ENCODE data around the gene PTCD1. TPM values are rescaled to one million over a fixed set of nuclear protein-coding genes. Genes with fewer than 3 reads are reported as not detected.

PTCD1 gene
- total RNA-seq, 6 experiments from 2014 or later: 4.5 to 8.6 (median 6.7) TPM

GRCh38 chr7:99394188-99394502, 44.5 kb downstream of the PTCD1 start:
- Mint-ChIP-seq H3K9me3 (no peaks in the 10 kb centered on the region), H3K36me3 (ENCODE audit: low read depth) (peaks cover 28% of the 10 kb centered on the region), H3K4me1 (ENCODE audit: low read depth) (peaks cover 11% of the 10 kb centered on the region), H3K27me3 (ENCODE audit: insufficient read depth) (peaks cover 16% of the 10 kb centered on the region), H3K4me3 (no peak overlapping the region), H3K27ac (no peak overlapping the region; the same call in 1 of the 2 replicates)
- DNase-seq: no peak
- no peak for TF ChIP-seq CTCF (IDR thresholded peaks at IDR 0.05)

- Mint-ChIP-seq H3K4me1 (ENCODE audit: low read depth) (peaks cover 7% of the 10 kb centered on the region), H3K27ac (peak overlapping the region; percentile 21; the same call in 1 of the 2 replicates), H3K9me3 (no peaks in the 10 kb centered on the region), H3K27me3 (ENCODE audit: insufficient read depth) (peaks cover 10% of the 10 kb centered on the region), H3K36me3 (ENCODE audit: low read depth) (peaks cover 24% of the 10 kb centered on the region), H3K4me3 (no peak overlapping the region)
- no peak for DNase-seq
- TF ChIP-seq CTCF (IDR thresholded peaks at IDR 0.05): no peak
These were observed 45.0 kb downstream of the PTCD1 start for GRCh38 chr7:99393355-99394187.

- H3K4me1 Mint-ChIP-seq (ENCODE audit: low read depth): peaks cover 3% of the 10 kb centered on the region; the same call in 1 of the 2 replicates
- DNase-seq: no peak
- H3K9me3 Mint-ChIP-seq: no peaks in the 10 kb centered on the region
- H3K36me3 Mint-ChIP-seq (ENCODE audit: low read depth): peaks cover 24% of the 10 kb centered on the region
- H3K27ac Mint-ChIP-seq: peak overlapping the region; percentile 21; the same call in 1 of the 2 replicates
- H3K4me3 Mint-ChIP-seq: no peak overlapping the region
- H3K27me3 Mint-ChIP-seq (ENCODE audit: insufficient read depth): peaks cover 6% of the 10 kb centered on the region
- TF ChIP-seq CTCF (IDR thresholded peaks at IDR 0.05): no peak
These were observed 45.8 kb downstream of the PTCD1 start for GRCh38 chr7:99392659-99393354.

GRCh38 chr7:99392046-99392445, 46.6 kb downstream of the PTCD1 start:
- peaks cover 9% of the 10 kb centered on the region for H3K27me3 Mint-ChIP-seq (ENCODE audit: insufficient read depth)
- no peak for TF ChIP-seq CTCF (IDR thresholded peaks at IDR 0.05)
- H3K27ac Mint-ChIP-seq: no peak overlapping the region
- peaks cover 21% of the 10 kb centered on the region for H3K36me3 Mint-ChIP-seq (ENCODE audit: low read depth)
- H3K4me1 Mint-ChIP-seq (ENCODE audit: low read depth): no peaks in the 10 kb centered on the region
- no peaks in the 10 kb centered on the region for H3K9me3 Mint-ChIP-seq
- DNase-seq: no peak
- no peak overlapping the region for H3K4me3 Mint-ChIP-seq

- TF ChIP-seq CTCF (IDR thresholded peaks at IDR 0.05): no peak
- no peak for DNase-seq
- no peaks in the 10 kb centered on the region for H3K9me3 Mint-ChIP-seq
- H3K36me3 Mint-ChIP-seq (ENCODE audit: low read depth): peaks cover 21% of the 10 kb centered on the region
- peaks cover 9% of the 10 kb centered on the region for H3K27me3 Mint-ChIP-seq (ENCODE audit: insufficient read depth)
- H3K4me3 Mint-ChIP-seq: no peak overlapping the region
- no peaks in the 10 kb centered on the region for H3K4me1 Mint-ChIP-seq (ENCODE audit: low read depth)
- H3K27ac Mint-ChIP-seq: no peak overlapping the region
These were observed 47.5 kb downstream of the PTCD1 start for GRCh38 chr7:99390941-99391602.
